Mammary epithelial cell (primary cell): ENCODE data around the gene PRKN.

ENCODE experiments used
- CTCF ChIP-seq, 2 donors: IDR thresholded peaks in 1 of 2; conservative IDR thresholded peaks in 1 of 2; 2 replicates each; pipeline ENCODE4 v1.5.1; 2011 to 2012; ENCODE audit warnings: inconsistent platforms in 2 of 2, low read length in 2 of 2, mild to moderate bottlenecking in 2 of 2, control low read depth in 1 of 2, low read depth in 1 of 2; ENCODE audit not compliant: insufficient read depth in 1 of 2; ENCODE audit errors: extremely low read depth in 1 of 2
- EZH2 ChIP-seq: IDR thresholded peaks from 2 replicates; pipeline ENCODE4 v1.6.1; 2012; ENCODE audit warnings: low read length, inconsistent platforms, borderline replicate concordance

- TF ChIP-seq CTCF (conservative IDR thresholded peaks at IDR 0.05 in 1 of 2, IDR thresholded peaks at IDR 0.05 in 1 of 2; ENCODE audit: extremely low read depth in 1 of 2, insufficient read depth in 1 of 2, low read depth in 1 of 2, low read length in 2 of 2) (no peak), EZH2 (no peak)
Observed at GRCh38 chr6:162493917-162494316, 233.6 kb downstream of the PRKN start.
